Suprapubic skin (tissue), 4 donors: ENCODE results near the gene ETS1.

Source experiments
- CTCF ChIP-seq, 2 donors: fragments of 200-600 bp in 1 of 2; fragments of 450-650 bp in 1 of 2; sonication (generic) in 1 of 2; IDR thresholded peaks; one replicate each; pipeline ENCODE4 v1.5.1; 2016 to 2019; ENCODE audit warnings: antibody characterized with exemption in 2 of 2, mild to moderate bottlenecking in 1 of 2, moderate library complexity in 1 of 2
- EP300 ChIP-seq: sonication (generic); formaldehyde crosslinking; IDR thresholded peaks from one replicate; pipeline ENCODE4 v1.6.1; 2017; ENCODE audit warnings: antibody characterized with exemption
- POLR2A ChIP-seq, 2 donors: fragments of 450-650 bp; IDR thresholded peaks; one replicate each; pipeline ENCODE4 v1.6.1; 2017; ENCODE audit warnings: antibody characterized with exemption in 2 of 2, mild to moderate bottlenecking in 2 of 2, moderate library complexity in 2 of 2
- POLR2AphosphoS5 ChIP-seq, 3 donors: sonication (generic); formaldehyde crosslinking; IDR thresholded peaks; one replicate each; pipeline ENCODE4 v1.6.1; 2017; ENCODE audit warnings: antibody characterized with exemption in 3 of 3

DNA sequence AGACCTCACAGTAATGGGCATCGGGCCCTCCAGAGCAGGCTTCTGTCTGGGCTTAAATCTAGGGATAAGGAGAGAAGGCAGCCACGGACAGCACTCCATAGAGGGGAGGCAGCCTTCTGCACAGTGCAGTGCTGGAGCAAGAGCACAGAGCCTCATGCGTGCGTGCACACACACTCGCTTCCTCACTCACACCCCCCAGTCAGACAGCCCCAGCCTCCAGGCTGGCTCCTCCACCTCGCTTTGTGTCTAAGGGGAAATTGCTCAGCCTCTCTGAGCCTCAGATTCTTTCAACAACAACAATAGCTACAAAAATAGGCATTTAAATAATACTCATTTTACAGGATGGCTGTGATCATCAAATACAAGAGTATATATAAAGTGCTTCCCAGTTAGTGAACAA is 26.7 kb upstream of the ETS1 start:
- TF ChIP-seq EP300 (no peak), POLR2A (IDR thresholded peaks at IDR 0.05) (no peak), CTCF (IDR thresholded peaks at IDR 0.05) (no peak), POLR2AphosphoS5 (IDR thresholded peaks at IDR 0.05) (no peak)
